EH (cell line): ENCODE results near the gene TRIM33.
"Not testable (repeated sequence)": the region's sequence is repeated elsewhere in the genome, so short reads cannot be mapped to it uniquely, and the experiment has no call there.

Source experiments
- DNase-seq: peaks from one replicate; pipeline ENCODE4 v3.0.0-alpha.2; 2015; ENCODE audit warnings: low read depth

The TRIM33 gene

GRCh38 chr1:114467491-114467890, 43.5 kb downstream of the TRIM33 start:
- no peak for DNase-seq

- DNase-seq: no peak
Measured at GRCh38 chr1:114466334-114467014, 44.5 kb downstream of the TRIM33 start.

- no peak for DNase-seq
Measured at GRCh38 chr1:114462963-114463362, 48.0 kb downstream of the TRIM33 start.

GRCh38 chr1:114462341-114462740, 48.7 kb downstream of the TRIM33 start:
- no peak for DNase-seq

- peak; percentile 81 for DNase-seq
Measured at GRCh38 chr1:114458237-114458777, 52.7 kb downstream of the TRIM33 start.

GRCh38 chr1:114457675-114458236, 53.2 kb downstream of the TRIM33 start:
- DNase-seq: peak; percentile 11

- no peak for DNase-seq
Measured at GRCh38 chr1:114456586-114456985, 54.4 kb downstream of the TRIM33 start.

- DNase-seq: no peak
Measured at GRCh38 chr1:114455102-114455785, 55.8 kb downstream of the TRIM33 start.

- no peak for DNase-seq
Measured at GRCh38 chr1:114454539-114454938, 56.5 kb downstream of the TRIM33 start.

GRCh38 chr1:114453361-114453784, 57.6 kb downstream of the TRIM33 start:
- DNase-seq: no peak

- no peak for DNase-seq
Measured at GRCh38 chr1:114448370-114449036, 62.5 kb downstream of the TRIM33 start.

- no peak for DNase-seq
Measured at GRCh38 chr1:114446198-114446597, 64.8 kb downstream of the TRIM33 start.

- DNase-seq: not testable (repeated sequence)
Measured at GRCh38 chr1:114443226-114443625, 67.8 kb downstream of the TRIM33 start.

GRCh38 chr1:114441332-114441731, 69.7 kb downstream of the TRIM33 start:
- DNase-seq: no peak

- no peak for DNase-seq
Measured at GRCh38 chr1:114439369-114439768, 71.6 kb downstream of the TRIM33 start.

- DNase-seq: no peak
Measured at GRCh38 chr1:114437812-114438211, 73.2 kb downstream of the TRIM33 start.

- no peak for DNase-seq
Measured at GRCh38 chr1:114436799-114437198, 74.2 kb downstream of the TRIM33 start.

GRCh38 chr1:114435088-114435715, 75.8 kb downstream of the TRIM33 start:
- no peak for DNase-seq

GRCh38 chr1:114431026-114431425, 80.0 kb downstream of the TRIM33 start:
- DNase-seq: no peak

GRCh38 chr1:114428083-114428754, 82.8 kb downstream of the TRIM33 start:
- peak; percentile 28 for DNase-seq

GRCh38 chr1:114427612-114428011, 83.4 kb downstream of the TRIM33 start:
- DNase-seq: no peak
